22Rv1 (cell line): ENCODE measurements around the gene FAM83E.

Source experiments
- ZFX ChIP-seq: fragments of 450-650 bp; IDR thresholded peaks from 2 replicates; pipeline ENCODE4 v1.6.1; 2017; ENCODE audit warnings: antibody characterized with exemption, borderline replicate concordance
- TF ChIP-seq, protein P1 (sequence below): fragments of 450-650 bp; IDR thresholded peaks from 2 replicates; pipeline ENCODE4 v1.5.1; 2017; ENCODE audit warnings: mild to moderate bottlenecking

DNA sequence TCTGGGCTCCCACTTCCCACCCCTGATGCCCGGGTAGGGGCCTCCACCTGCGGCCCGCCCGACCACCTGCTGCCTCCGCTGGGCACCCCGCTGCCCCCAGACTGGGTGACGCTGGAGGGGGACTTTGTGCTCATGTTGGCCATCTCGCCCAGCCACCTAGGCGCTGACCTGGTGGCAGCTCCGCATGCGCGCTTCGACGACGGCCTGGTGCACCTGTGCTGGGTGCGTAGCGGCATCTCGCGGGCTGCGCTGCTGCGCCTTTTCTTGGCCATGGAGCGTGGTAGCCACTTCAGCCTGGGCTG lies 14.4 kb upstream of the FAM83E start:
- TF ChIP-seq, protein P1, sequence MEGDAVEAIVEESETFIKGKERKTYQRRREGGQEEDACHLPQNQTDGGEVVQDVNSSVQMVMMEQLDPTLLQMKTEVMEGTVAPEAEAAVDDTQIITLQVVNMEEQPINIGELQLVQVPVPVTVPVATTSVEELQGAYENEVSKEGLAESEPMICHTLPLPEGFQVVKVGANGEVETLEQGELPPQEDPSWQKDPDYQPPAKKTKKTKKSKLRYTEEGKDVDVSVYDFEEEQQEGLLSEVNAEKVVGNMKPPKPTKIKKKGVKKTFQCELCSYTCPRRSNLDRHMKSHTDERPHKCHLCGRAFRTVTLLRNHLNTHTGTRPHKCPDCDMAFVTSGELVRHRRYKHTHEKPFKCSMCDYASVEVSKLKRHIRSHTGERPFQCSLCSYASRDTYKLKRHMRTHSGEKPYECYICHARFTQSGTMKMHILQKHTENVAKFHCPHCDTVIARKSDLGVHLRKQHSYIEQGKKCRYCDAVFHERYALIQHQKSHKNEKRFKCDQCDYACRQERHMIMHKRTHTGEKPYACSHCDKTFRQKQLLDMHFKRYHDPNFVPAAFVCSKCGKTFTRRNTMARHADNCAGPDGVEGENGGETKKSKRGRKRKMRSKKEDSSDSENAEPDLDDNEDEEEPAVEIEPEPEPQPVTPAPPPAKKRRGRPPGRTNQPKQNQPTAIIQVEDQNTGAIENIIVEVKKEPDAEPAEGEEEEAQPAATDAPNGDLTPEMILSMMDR: peak; percentile 27; the same call in 1 of the 2 replicates
- no peak for TF ChIP-seq ZFX
